ENCODE results near the gene CHRNA7.
A peak's percentile ranks its signal among the peaks of the same experiment; 100 is the strongest.

Gene CHRNA7

DNA sequence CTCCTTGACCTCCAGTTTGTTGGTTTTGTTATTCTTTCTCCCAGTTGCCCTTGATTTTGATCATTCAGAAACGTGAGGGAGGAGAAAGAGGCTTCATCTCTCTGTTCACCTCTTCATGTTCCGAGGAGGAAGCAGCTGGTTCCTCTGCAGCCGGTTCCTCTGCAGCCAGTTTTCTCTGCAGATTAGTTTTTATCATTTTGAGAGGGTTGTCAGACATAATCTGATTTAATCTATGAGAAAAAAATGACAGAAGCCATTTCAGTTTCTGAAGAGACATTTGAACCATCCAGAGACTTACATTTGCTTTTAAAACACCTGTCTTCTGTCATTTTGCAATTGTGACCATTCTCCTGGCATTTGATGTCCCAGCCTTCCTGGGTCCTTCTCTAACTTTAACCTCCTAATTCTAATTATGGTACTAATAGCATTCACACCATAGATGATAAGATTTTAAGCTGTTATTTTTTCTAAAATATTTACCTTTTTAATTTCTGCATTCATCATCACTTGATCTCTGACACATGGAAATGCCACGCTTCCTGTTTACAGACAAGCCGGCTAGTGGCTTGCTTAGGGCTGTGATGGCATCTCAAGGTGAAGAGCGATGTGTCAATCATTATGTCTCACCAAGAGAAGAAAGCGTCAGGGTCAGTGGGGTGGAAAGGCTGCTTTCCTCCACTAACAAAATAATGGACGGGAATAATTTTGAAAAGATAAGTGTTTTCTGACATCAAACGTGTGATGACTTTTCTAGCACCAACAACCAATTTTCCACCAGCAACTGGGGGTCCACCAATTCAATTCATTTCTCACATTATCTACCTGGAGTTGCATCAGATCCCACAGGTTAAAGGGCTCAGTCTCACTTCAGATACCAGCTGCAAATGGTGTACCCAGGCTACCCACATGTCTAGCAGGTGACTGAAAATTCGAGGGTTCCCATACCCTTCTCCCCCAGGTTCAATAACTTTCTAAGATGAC is 76.4 kb downstream of the CHRNA7 start:
- H3K27me3 Mint-ChIP-seq (ENCODE audit: low read depth, poor library complexity) = peaks cover 9% of the 10 kb centered on the region
- no peaks in the 10 kb centered on the region for H3K9me3 Mint-ChIP-seq
- TF ChIP-seq CTCF (IDR thresholded peaks at IDR 0.05) = no peak
- peaks cover 17% of the 10 kb centered on the region for H3K4me1 Mint-ChIP-seq
- H3K27ac Mint-ChIP-seq = no peak overlapping the region
- peaks cover 17% of the 10 kb centered on the region for H3K36me3 Mint-ChIP-seq (ENCODE audit: low read depth)
- H3K4me3 Mint-ChIP-seq = no peak overlapping the region
- no peak for DNase-seq

- Mint-ChIP-seq H3K27ac (no peak overlapping the region), H3K9me3 (no peaks in the 10 kb centered on the region), H3K36me3 (ENCODE audit: low read depth) (peaks cover 17% of the 10 kb centered on the region), H3K4me1 (peaks cover 17% of the 10 kb centered on the region), H3K4me3 (no peak overlapping the region), H3K27me3 (ENCODE audit: low read depth, poor library complexity) (peaks cover 9% of the 10 kb centered on the region)
- no peak for DNase-seq
- TF ChIP-seq CTCF (IDR thresholded peaks at IDR 0.05) = no peak
Measured at GRCh38 chr15:32107477-32108080, 77.3 kb downstream of the CHRNA7 start.

DNA sequence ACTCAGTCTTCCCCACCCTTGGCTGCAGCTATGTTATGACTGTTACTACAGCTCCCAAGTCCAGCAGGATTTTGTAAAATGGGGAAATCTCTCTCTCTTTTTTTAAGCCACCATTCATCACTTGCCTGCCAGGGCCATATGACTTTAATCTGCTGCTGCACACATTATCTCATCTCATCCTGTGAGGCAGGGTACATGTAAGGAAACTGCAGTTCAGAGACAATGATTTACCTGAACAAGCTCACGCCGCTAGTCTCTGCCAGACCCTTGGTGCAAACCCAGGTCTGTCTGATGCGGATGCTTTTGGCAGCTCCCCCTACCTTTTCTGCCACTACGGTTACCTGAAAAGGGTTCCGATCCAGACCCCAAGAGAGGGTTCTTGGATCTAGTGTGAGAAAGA is 78.3 kb downstream of the CHRNA7 start:
- no peak overlapping the region for H3K27ac Mint-ChIP-seq

GRCh38 chr15:32112101-32112500 is 81.8 kb downstream of the CHRNA7 start:
- H3K36me3 Mint-ChIP-seq (ENCODE audit: low read depth) = no peaks in the 10 kb centered on the region
- peaks cover 6% of the 10 kb centered on the region for H3K27me3 Mint-ChIP-seq (ENCODE audit: low read depth, poor library complexity)
- no peak for DNase-seq
- no peak overlapping the region for H3K27ac Mint-ChIP-seq
- TF ChIP-seq CTCF (IDR thresholded peaks at IDR 0.05) = no peak
- no peaks in the 10 kb centered on the region for H3K9me3 Mint-ChIP-seq
- H3K4me1 Mint-ChIP-seq = peaks cover 7% of the 10 kb centered on the region
- H3K4me3 Mint-ChIP-seq = no peak overlapping the region

More for the DNA sequence above, 78.3 kb downstream of the CHRNA7 start:
- Mint-ChIP-seq H3K27me3 (ENCODE audit: low read depth, poor library complexity) (peaks cover 9% of the 10 kb centered on the region), H3K9me3 (no peaks in the 10 kb centered on the region), H3K4me1 (peaks cover 24% of the 10 kb centered on the region), H3K36me3 (ENCODE audit: low read depth) (peaks cover 9% of the 10 kb centered on the region), H3K4me3 (no peak overlapping the region)
- DNase-seq = no peak
- no peak for TF ChIP-seq CTCF (IDR thresholded peaks at IDR 0.05)

DNA sequence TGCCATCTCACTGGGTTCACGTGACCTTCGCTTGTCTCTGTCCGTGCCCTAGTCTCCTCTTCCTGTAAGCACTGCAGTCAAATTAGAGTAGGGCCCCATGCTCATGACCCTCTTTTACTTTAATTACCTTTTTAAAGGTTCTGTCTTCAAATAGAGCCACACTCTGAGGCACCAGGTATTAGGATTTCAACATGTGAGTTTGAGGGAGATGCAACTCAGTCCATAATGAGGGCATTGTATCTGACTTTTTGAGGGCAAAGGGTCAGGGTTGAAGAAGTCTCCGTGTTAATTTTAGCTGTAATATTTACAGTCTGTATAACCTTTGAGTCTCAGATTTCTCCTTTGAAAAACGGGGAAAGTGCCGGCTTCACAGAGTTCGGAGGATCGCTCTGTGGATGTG is 82.9 kb downstream of the CHRNA7 start:
- H3K27ac Mint-ChIP-seq = peak overlapping the region; percentile 73
- no peak for DNase-seq
- peaks cover 7% of the 10 kb centered on the region for H3K4me1 Mint-ChIP-seq
- H3K9me3 Mint-ChIP-seq = no peaks in the 10 kb centered on the region
- TF ChIP-seq CTCF (IDR thresholded peaks at IDR 0.05) = no peak
- H3K4me3 Mint-ChIP-seq = no peak overlapping the region
- no peaks in the 10 kb centered on the region for H3K36me3 Mint-ChIP-seq (ENCODE audit: low read depth)
- H3K27me3 Mint-ChIP-seq (ENCODE audit: low read depth, poor library complexity) = peaks cover 6% of the 10 kb centered on the region

All from nephron progenitor cell (in vitro differentiated cells).